ENCODE results near the gene PHLDB1.
"Not testable (repeated sequence)": the region's sequence is repeated elsewhere in the genome, so short reads cannot be mapped to it uniquely, and the experiment has no call there.

PHLDB1 gene

DNA sequence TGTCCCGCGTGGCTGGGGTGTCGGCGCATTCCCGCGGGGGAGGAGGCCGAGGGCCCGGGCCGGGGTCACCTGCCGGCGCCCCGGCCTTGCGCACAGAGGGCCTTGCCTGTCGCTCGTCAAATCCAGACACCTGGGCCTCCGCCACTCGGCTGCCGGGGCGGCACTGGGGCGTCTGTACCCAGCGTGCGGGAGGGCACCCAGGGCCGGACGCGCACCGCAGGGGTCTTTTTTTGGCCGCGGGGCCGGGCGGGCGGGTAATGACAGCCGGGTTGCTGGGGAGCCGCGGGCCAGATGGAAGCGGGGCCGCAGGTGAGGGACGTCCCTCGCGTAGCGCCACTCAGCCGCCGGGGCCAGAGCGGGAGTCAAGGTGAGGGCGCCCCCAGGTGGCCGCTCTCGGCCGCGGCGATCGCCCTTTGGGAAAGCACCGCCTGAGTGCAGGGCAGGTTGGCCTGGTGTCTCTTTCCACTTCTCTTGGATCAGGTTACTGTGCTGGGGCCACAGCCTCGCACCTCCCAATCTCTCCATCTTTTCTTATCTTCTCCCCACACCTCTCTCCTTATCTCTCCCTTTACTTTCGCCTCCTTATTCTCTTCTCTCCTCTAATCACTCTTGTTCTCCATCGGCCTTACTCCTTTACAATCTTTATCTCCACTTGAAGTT, 3.5 kb downstream of the PHLDB1 start:
- Mint-ChIP-seq H3K27me3 (peaks cover 20% of the 10 kb centered on the region), H3K4me3 (peak overlapping the region; percentile 54), H3K9me3 (no peaks in the 10 kb centered on the region), H3K27ac (no peak overlapping the region), H3K36me3 (ENCODE audit: low read depth) (no peaks in the 10 kb centered on the region), H3K4me1 (ENCODE audit: low read depth) (peaks cover 29% of the 10 kb centered on the region)
- peak; percentile 93 for DNase-seq

DNA sequence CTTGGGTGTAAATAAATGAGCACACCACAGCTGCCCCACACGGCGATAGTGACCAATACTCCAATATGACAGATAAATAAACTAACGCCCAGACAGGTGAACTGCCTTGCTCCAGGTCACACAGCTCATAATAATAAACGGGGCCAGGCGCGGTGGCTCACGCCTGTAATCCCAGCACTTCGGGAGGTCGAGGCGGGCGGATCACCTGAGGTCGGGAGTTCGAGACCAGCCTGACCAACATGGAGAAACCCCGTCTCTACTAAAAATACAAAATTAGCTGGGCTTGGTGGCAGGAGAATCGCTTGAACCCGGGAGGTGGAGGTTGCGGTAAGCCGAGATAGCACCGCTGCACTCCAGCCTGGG, 4.0 kb downstream of the PHLDB1 start:
- H3K4me3 Mint-ChIP-seq, result peak overlapping the region; percentile 42
- not testable (repeated sequence) for DNase-seq; H3K27ac Mint-ChIP-seq; H3K36me3 Mint-ChIP-seq (ENCODE audit: low read depth); H3K9me3 Mint-ChIP-seq
- peaks cover 20% of the 10 kb centered on the region for H3K27me3 Mint-ChIP-seq
- H3K4me1 Mint-ChIP-seq (ENCODE audit: low read depth), result peaks cover 29% of the 10 kb centered on the region

DNA sequence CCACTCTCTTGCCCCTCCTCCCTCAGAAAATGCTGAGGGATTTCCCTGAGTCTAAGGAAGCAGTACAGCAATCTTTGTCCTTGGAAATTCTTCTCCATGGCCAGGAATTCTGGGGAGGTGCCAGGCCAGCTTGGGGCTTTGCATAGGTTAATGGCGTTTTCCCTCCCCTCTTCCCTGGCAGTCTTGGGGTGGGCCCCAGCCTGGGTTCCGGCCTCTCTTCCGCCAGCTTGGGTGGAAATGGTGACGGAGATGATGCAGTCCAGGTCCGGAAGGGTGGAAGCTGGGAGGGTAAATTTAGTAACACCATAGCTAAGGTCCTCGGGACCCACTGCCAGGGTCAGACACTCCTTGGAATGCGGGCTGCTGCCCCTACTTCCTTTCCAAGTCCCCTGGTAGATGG, 5.0 kb downstream of the PHLDB1 start:
- Mint-ChIP-seq H3K27ac (no peak overlapping the region), H3K36me3 (ENCODE audit: low read depth) (no peaks in the 10 kb centered on the region), H3K27me3 (peaks cover 16% of the 10 kb centered on the region), H3K4me3 (no peak overlapping the region), H3K4me1 (ENCODE audit: low read depth) (peaks cover 25% of the 10 kb centered on the region), H3K9me3 (no peaks in the 10 kb centered on the region)
- no peak for DNase-seq

DNA sequence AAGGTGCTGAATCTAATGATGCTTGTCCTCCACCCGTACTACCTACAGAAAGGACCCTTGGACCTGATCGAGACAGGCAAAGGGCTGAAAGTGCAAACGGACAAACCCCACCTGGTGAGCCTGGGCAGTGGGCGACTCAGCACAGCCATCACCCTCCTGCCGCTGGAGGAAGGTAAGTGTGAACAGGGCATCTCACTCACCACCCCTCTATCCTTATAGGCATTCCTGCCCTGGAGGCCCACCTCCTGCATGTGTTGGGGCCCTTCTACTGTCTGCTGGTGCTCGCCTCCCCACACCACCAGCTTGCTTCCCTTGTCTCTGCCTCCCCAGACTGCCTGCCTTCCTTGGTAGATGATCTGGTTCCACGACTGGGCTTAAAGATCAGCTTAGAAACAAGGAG, 7.1 kb downstream of the PHLDB1 start:
- H3K27ac Mint-ChIP-seq, result no peak overlapping the region
- H3K4me3 Mint-ChIP-seq, result no peak overlapping the region
- no peak for DNase-seq
- H3K27me3 Mint-ChIP-seq, result peaks cover 6% of the 10 kb centered on the region
- H3K4me1 Mint-ChIP-seq (ENCODE audit: low read depth), result peaks cover 10% of the 10 kb centered on the region
- no peaks in the 10 kb centered on the region for H3K36me3 Mint-ChIP-seq (ENCODE audit: low read depth)
- H3K9me3 Mint-ChIP-seq, result no peaks in the 10 kb centered on the region

GRCh38 chr11:118615282-118615975, 8.0 kb downstream of the PHLDB1 start:
- no peak overlapping the region for H3K4me3 Mint-ChIP-seq
- DNase-seq, result no peak

DNA sequence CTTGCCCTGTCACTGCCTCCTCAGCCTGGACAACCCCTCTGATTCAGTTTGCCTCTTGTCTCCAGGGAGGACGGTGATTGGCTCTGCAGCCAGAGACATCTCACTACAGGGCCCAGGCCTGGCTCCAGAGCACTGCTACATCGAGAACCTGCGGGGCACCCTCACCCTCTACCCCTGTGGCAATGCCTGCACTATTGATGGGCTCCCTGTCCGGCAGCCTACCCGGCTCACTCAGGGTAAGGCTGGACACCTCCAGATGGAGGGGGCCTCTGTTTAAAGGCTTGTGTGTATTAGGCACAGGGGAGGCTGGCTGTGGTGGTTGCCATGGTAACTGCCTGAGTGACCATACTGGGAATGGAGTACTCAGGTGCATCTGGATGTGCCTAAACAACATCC, 8.6 kb downstream of the PHLDB1 start:
- Mint-ChIP-seq H3K27me3 (peaks cover 13% of the 10 kb centered on the region), H3K27ac (no peak overlapping the region), H3K36me3 (ENCODE audit: low read depth) (no peaks in the 10 kb centered on the region), H3K4me1 (ENCODE audit: low read depth) (peaks cover 13% of the 10 kb centered on the region), H3K9me3 (no peaks in the 10 kb centered on the region), H3K4me3 (no peak overlapping the region)
- no peak for DNase-seq

More at GRCh38 chr11:118615282-118615975, 8.0 kb downstream of the PHLDB1 start:
- peaks cover 8% of the 10 kb centered on the region for H3K27me3 Mint-ChIP-seq
- H3K36me3 Mint-ChIP-seq (ENCODE audit: low read depth), result no peaks in the 10 kb centered on the region
- no peaks in the 10 kb centered on the region for H3K9me3 Mint-ChIP-seq
- no peak overlapping the region for H3K27ac Mint-ChIP-seq
- peaks cover 9% of the 10 kb centered on the region for H3K4me1 Mint-ChIP-seq (ENCODE audit: low read depth)

- H3K4me3 Mint-ChIP-seq, result no peak overlapping the region
- no peaks in the 10 kb centered on the region for H3K9me3 Mint-ChIP-seq
- H3K36me3 Mint-ChIP-seq (ENCODE audit: low read depth), result no peaks in the 10 kb centered on the region
- DNase-seq, result no peak
- peaks cover 23% of the 10 kb centered on the region for H3K27me3 Mint-ChIP-seq
- no peak overlapping the region for H3K27ac Mint-ChIP-seq
- peaks cover 10% of the 10 kb centered on the region for H3K4me1 Mint-ChIP-seq (ENCODE audit: low read depth)
Measured at GRCh38 chr11:118618115-118618990, 10.9 kb downstream of the PHLDB1 start.

DNA sequence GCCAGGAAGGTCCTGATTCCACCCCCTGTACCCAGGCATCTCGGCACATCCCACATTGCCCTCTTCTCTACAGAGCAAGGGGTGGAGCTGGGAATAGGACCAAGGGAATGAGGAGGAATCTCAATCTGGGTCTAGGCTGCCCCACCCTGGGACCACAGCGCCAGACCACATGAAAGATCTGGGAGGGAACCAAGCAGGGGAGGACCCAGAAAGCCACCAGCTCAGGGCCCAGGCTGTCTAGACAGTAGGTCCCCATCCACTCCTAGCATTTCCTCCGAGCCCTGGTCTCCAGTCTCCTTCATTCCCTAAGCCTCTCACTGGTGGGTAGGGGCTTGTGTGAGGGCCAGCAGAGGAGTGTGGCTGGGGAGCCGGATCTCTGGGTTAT, 11.6 kb downstream of the PHLDB1 start:
- DNase-seq, result no peak
- no peak overlapping the region for H3K4me3 Mint-ChIP-seq
- no peak overlapping the region for H3K27ac Mint-ChIP-seq
- H3K9me3 Mint-ChIP-seq, result no peaks in the 10 kb centered on the region
- H3K4me1 Mint-ChIP-seq (ENCODE audit: low read depth), result peaks cover 10% of the 10 kb centered on the region
- H3K27me3 Mint-ChIP-seq, result peaks cover 23% of the 10 kb centered on the region
- no peaks in the 10 kb centered on the region for H3K36me3 Mint-ChIP-seq (ENCODE audit: low read depth)

- no peak overlapping the region for H3K4me3 Mint-ChIP-seq
Measured at GRCh38 chr11:118619444-118620197, 12.2 kb downstream of the PHLDB1 start.

DNA sequence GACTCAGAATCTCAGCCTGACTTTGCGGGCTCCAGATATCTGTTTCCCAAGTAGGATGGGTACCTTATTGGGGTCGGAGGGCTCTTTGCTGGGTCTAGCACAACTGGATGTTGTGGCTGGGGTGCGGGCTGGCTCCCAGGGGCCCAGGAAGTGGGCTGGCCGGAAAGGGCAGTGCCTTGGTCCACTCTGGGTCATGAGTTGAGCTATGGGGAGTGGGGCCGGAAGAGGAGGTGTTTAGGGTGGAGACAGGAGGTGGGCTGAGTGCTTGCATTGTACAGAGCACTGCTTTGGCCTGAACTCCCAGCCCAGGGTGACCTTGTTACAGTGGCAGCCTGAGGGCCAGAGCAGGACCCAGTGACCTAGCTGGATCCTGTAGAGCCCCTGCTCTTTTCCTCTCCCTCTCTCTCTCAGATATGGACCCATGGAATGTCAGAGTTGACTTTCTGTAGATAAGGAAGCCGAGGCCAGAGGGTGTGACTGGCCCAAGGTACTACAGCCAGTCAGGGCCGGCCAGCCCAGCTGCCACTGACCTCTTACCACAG, 13.2 kb downstream of the PHLDB1 start:
- peaks cover 23% of the 10 kb centered on the region for H3K27me3 Mint-ChIP-seq
- H3K4me1 Mint-ChIP-seq (ENCODE audit: low read depth), result peaks cover 10% of the 10 kb centered on the region
- no peaks in the 10 kb centered on the region for H3K36me3 Mint-ChIP-seq (ENCODE audit: low read depth)
- peak overlapping the region; percentile 66 for H3K4me3 Mint-ChIP-seq
- no peak overlapping the region for H3K27ac Mint-ChIP-seq
- no peaks in the 10 kb centered on the region for H3K9me3 Mint-ChIP-seq
- no peak for DNase-seq

More at GRCh38 chr11:118619444-118620197, 12.2 kb downstream of the PHLDB1 start:
- DNase-seq, result no peak
- peaks cover 10% of the 10 kb centered on the region for H3K4me1 Mint-ChIP-seq (ENCODE audit: low read depth)
- H3K9me3 Mint-ChIP-seq, result no peaks in the 10 kb centered on the region
- H3K27me3 Mint-ChIP-seq, result peaks cover 23% of the 10 kb centered on the region
- no peaks in the 10 kb centered on the region for H3K36me3 Mint-ChIP-seq (ENCODE audit: low read depth)
- H3K27ac Mint-ChIP-seq, result no peak overlapping the region

- peaks cover 23% of the 10 kb centered on the region for H3K27me3 Mint-ChIP-seq
- no peaks in the 10 kb centered on the region for H3K9me3 Mint-ChIP-seq
- H3K4me1 Mint-ChIP-seq (ENCODE audit: low read depth), result peaks cover 10% of the 10 kb centered on the region
- H3K27ac Mint-ChIP-seq, result peak overlapping the region; percentile 44
- H3K4me3 Mint-ChIP-seq, result peak overlapping the region; percentile 66
- H3K36me3 Mint-ChIP-seq (ENCODE audit: low read depth), result no peaks in the 10 kb centered on the region
- DNase-seq, result peak; percentile 56
Measured at GRCh38 chr11:118621071-118621783, 13.8 kb downstream of the PHLDB1 start.

DNA sequence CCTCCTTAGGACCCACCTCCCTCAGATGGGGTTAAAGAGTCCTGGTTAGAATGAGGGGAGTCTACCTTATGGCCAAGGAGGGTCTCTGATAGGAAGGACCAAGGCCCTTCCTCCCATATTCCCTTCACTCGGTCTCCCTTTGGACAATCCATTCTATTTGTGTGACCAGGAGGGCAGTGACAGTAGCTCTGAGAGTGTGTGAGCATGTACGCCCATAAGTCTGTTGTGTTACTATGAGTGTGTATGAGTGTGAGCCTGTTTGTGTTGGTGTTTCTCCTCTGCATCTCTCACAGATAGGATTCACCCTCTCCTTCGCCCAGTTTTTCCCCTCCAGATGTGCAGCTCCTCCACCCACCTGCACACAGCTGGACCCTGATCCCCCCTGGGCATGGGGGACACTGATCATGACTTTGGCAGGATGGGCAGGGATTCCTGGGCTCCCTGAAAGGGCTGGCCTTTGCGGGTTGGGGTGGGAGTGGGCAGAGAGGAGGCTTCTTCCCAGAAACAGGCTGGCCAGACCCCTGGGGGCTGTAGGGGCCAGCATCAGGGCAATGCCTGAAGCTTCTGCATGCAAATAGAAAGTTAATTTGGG, 14.5 kb downstream of the PHLDB1 start:
- H3K4me1 Mint-ChIP-seq (ENCODE audit: low read depth), result peaks cover 10% of the 10 kb centered on the region
- peak overlapping the region; percentile 4 for H3K27ac Mint-ChIP-seq
- H3K9me3 Mint-ChIP-seq, result no peaks in the 10 kb centered on the region

More for the DNA sequence above, 14.5 kb downstream of the PHLDB1 start:
- no peak for DNase-seq
- Mint-ChIP-seq H3K27me3 (peaks cover 23% of the 10 kb centered on the region), H3K36me3 (ENCODE audit: low read depth) (no peaks in the 10 kb centered on the region), H3K4me3 (peak overlapping the region; percentile 23)

All from activated T-cell treated with anti-CD3 and anti-CD28 coated beads, Interleukin-2, amount 50 U/mL, for 24 hours (primary cell).